Keratinocyte (primary cell): Measurements from ENCODE around the gene THNSL1. TPM values are rescaled to one million over a fixed set of nuclear protein-coding genes. Genes with fewer than 3 reads are reported as not detected.

Source experiments
- DNase-seq: peaks from one replicate; pipeline ENCODE4 v3.0.0-alpha.2; 2011; ENCODE audit warnings: low read depth, missing footprints, low spot score
- FAIRE-seq: peaks from 2 replicates; lab custom pipeline; 2011; peaks lifted over from hg19 to GRCh38; lab: Jason Lieb, UNC
- H2AFZ ChIP-seq: 2 replicates; pipeline ENCODE4 v1.6.0; 2012; ENCODE audit warnings: low read length, control low read depth, inconsistent platforms; ENCODE audit not compliant: control insufficient read depth
- H3K27ac ChIP-seq: 2 replicates; pipeline ENCODE4 v1.5.1; 2011; ENCODE audit warnings: low read length; ENCODE audit not compliant: control insufficient read depth, insufficient read depth
- H3K27me3 ChIP-seq: 3 replicates; pipeline ENCODE4 v1.6.0; 2011; ENCODE audit warnings: low read length; ENCODE audit not compliant: control insufficient read depth, insufficient read depth; ENCODE audit errors: extremely low read depth
- H3K36me3 ChIP-seq, 2 experiments: 2 replicates in 1 of 2; 3 replicates in 1 of 2; pipeline ENCODE4 v1.5.1; 2011; ENCODE audit warnings: low read length in 2 of 2, mild to moderate bottlenecking in 1 of 2; ENCODE audit not compliant: control insufficient read depth in 2 of 2, insufficient read depth in 2 of 2; ENCODE audit errors: extremely low read depth in 1 of 2
- H3K4me1 ChIP-seq: 3 replicates; pipeline ENCODE4 v1.5.1; 2011; ENCODE audit warnings: low read length; ENCODE audit not compliant: control insufficient read depth, insufficient read depth; ENCODE audit errors: extremely low read depth
- H3K4me2 ChIP-seq: 3 replicates; pipeline ENCODE4 v1.6.0; 2011; ENCODE audit warnings: low read depth, low read length; ENCODE audit not compliant: control insufficient read depth, insufficient read depth; ENCODE audit errors: extremely low read depth
- H3K4me3 ChIP-seq, 3 experiments: fragments of 200-600 bp in 1 of 3; sonication (generic) in 1 of 3; 2 replicates in 2 of 3; 3 replicates in 1 of 3; pipeline ENCODE4 v1.5.1; 2011 to 2016; ENCODE audit warnings: low read length in 3 of 3, mild to moderate bottlenecking in 3 of 3, control low read depth in 2 of 3, inconsistent platforms in 1 of 3, low read depth in 1 of 3, mixed read lengths in 1 of 3, mixed run types in 1 of 3, moderate library complexity in 1 of 3; ENCODE audit not compliant: control insufficient read depth in 2 of 3, insufficient read depth in 2 of 3; ENCODE audit errors: extremely low read depth in 1 of 3
- H3K79me2 ChIP-seq: 2 replicates; pipeline ENCODE4 v1.6.0; 2012; ENCODE audit warnings: low read length; ENCODE audit not compliant: control insufficient read depth, insufficient read depth
- H3K9ac ChIP-seq: 3 replicates; pipeline ENCODE4 v1.6.0; 2011; ENCODE audit warnings: low read length; ENCODE audit not compliant: control insufficient read depth, insufficient read depth; ENCODE audit errors: extremely low read depth
- H3K9me1 ChIP-seq: 3 replicates; pipeline ENCODE4 v1.6.0; 2011; ENCODE audit warnings: low read length; ENCODE audit not compliant: control insufficient read depth, insufficient read depth; ENCODE audit errors: extremely low read depth
- H3K9me3 ChIP-seq: 2 replicates; pipeline ENCODE4 v1.5.1; 2012; ENCODE audit warnings: low read depth, low read length; ENCODE audit not compliant: control insufficient read depth
- H4K20me1 ChIP-seq: 3 replicates; pipeline ENCODE4 v1.6.0; 2011; ENCODE audit warnings: low read length; ENCODE audit not compliant: control insufficient read depth, insufficient read depth; ENCODE audit errors: extremely low read depth
- CTCF ChIP-seq, 3 experiments: IDR thresholded peaks in 1 of 3; conservative IDR thresholded peaks in 1 of 3; optimal IDR thresholded peaks in 1 of 3; 2 replicates in 2 of 3; 3 replicates in 1 of 3; pipeline versions ENCODE3 to v1.5.1; 2011; ENCODE audit warnings: low read length in 3 of 3, mild to moderate bottlenecking in 3 of 3, moderate library complexity in 2 of 3, control low read depth in 1 of 3, inconsistent platforms in 1 of 3; ENCODE audit not compliant: insufficient read depth in 2 of 3; ENCODE audit errors: extremely low read depth in 1 of 3
- EZH2 ChIP-seq: IDR thresholded peaks from one replicate; pipeline ENCODE4 v1.6.1; 2012; ENCODE audit warnings: inconsistent platforms, mild to moderate bottlenecking, low read length, moderate library complexity
- dilution Hi-C: fragments of 300-500 bp; cut with MboI; formaldehyde crosslinking; loops from one replicate; pipeline ENCODE4 v1.7.0; 2020; ENCODE audit warnings: low sequenced_read_pairs; ENCODE audit not compliant: extremely low pct_ligation_motif_present
- polyA plus RNA-seq, 5 experiments: library from polyadenylated mRNA; depleted of rRNA in 3 of 5; stranded (reverse) in 3 of 5; stranded (forward) in 1 of 5; unstranded in 1 of 5; fragments of >200 nt; gene quantifications; 1 replicate in 1 of 5; 2 replicates in 3 of 5; 3 replicates in 1 of 5; pipeline versions ENCODE4 v1.2.1 to v1.2.3, GENCODE V29; 2011 to 2012; ENCODE audit warnings: missing spikeins in 2 of 5, low read depth in 1 of 5, low replicate concordance in 1 of 5

Gene THNSL1
- polyA plus RNA-seq, 1 donor (not counting 4 experiments of a cell fraction or from before 2014, with no cell fraction given): 4.1 TPM

DNA sequence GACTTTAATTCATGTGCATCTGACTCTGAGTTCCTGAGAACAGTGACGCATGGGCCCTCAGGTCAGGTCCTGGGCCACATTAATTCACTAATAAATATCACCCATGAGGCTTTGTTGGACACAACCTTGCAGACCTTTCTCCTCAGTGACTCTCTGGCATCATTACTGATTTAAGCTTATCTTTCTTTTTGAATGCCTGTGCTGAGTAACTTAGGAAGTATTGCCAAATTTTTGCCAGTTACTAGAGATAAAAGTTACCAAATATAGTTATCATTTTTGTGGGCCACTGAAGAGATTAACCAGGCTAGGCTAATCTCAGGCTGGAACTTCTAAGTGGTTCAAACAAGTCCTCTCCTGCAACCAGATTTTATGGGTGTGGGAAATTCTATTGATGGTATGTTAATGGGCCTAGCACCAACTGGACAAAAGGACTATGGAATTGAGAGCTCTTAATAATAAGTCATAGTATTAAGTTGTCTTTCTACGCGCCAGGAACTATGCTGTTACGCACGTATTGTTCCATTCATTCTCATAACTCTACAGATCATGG, 35.2 kb upstream of the THNSL1 start:
- H2AFZ ChIP-seq: no peak overlapping the region
- no peaks in the 10 kb centered on the region for H4K20me1 ChIP-seq
- no peaks in the 10 kb centered on the region for H3K9me1 ChIP-seq
- H3K9me3 ChIP-seq: no peaks in the 10 kb centered on the region
- TF ChIP-seq CTCF (optimal IDR thresholded peaks at IDR 0.05 in 1 of 3, IDR thresholded peaks at IDR 0.05 in 1 of 3, conservative IDR thresholded peaks at IDR 0.05 in 1 of 3; ENCODE audit: extremely low read depth in 1 of 3, insufficient read depth in 2 of 3, low read length in 3 of 3) (no peak), EZH2 (no peak)
- FAIRE-seq: no peak
- H3K36me3 ChIP-seq: no peaks in the 10 kb centered on the region
- no peaks in the 10 kb centered on the region for H3K27me3 ChIP-seq
- H3K4me3 ChIP-seq: no peak overlapping the region
- dilution Hi-C loops: no loop called here
- DNase-seq: no peak
- no peak overlapping the region for H3K4me2 ChIP-seq
- H3K79me2 ChIP-seq: no peaks in the 10 kb centered on the region
- H3K9ac ChIP-seq: no peak overlapping the region
- no peaks in the 10 kb centered on the region for H3K4me1 ChIP-seq
- no peak overlapping the region for H3K27ac ChIP-seq

DNA sequence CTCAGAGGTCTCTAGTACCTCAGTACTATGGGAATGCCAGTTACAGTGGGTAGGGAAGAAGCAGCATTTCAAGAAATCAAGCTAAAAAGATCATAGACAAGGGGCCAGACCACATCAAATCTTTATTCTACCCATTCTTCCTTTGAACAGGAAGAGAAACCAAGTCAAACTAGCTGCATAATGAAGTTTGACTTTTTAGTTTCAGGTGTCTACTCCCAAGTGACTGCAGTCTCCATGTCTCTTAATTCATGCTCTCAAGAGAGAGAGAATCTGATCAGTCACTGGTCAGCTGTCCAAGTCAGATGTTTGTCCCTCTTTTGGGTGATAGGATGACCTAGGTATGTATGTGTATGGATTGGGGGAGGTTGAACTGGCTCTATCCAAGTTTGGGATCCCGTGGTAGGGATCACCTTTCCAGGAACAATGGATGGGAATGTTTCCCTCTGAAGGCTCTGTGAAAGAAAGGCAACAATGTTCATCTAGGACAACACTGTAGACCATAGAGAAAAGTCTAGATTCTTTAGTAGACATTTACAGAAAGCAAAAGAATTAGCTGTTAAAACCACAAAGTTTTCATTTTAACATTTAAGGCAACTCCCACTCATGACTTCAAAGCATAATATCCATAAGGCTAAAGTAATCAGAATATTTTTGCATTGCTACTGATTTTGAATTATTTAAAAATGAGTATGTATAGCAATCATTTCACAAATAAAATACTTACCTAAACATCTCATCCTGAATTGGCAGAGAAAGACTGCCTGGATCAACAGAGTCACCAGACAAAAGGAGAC, 33.9 kb upstream of the THNSL1 start:
- no peaks in the 10 kb centered on the region for H3K9me1 ChIP-seq
- dilution Hi-C loops: no loop called here
- H3K4me3 ChIP-seq: no peak overlapping the region
- TF ChIP-seq EZH2 (no peak), CTCF (optimal IDR thresholded peaks at IDR 0.05 in 1 of 3, IDR thresholded peaks at IDR 0.05 in 1 of 3, conservative IDR thresholded peaks at IDR 0.05 in 1 of 3; ENCODE audit: extremely low read depth in 1 of 3, insufficient read depth in 2 of 3, low read length in 3 of 3) (no peak)
- H3K9ac ChIP-seq: no peak overlapping the region
- H4K20me1 ChIP-seq: no peaks in the 10 kb centered on the region
- no peak for DNase-seq
- H2AFZ ChIP-seq: no peak overlapping the region
- H3K4me2 ChIP-seq: no peak overlapping the region
- no peaks in the 10 kb centered on the region for H3K4me1 ChIP-seq
- H3K27ac ChIP-seq: no peak overlapping the region
- no peaks in the 10 kb centered on the region for H3K9me3 ChIP-seq
- H3K79me2 ChIP-seq: no peaks in the 10 kb centered on the region
- no peaks in the 10 kb centered on the region for H3K36me3 ChIP-seq
- H3K27me3 ChIP-seq: no peaks in the 10 kb centered on the region
- no peak for FAIRE-seq
